Activated T-cell treated with anti-CD3 and anti-CD28 coated beads for 48 hours (primary cell): ENCODE data around the gene SERPINB4.

Experiments used
- DNase-seq: peaks from one replicate; pipeline ENCODE4 v3.0.0-alpha.2; 2020; ENCODE audit warnings: low read depth

SERPINB4 gene

DNA sequence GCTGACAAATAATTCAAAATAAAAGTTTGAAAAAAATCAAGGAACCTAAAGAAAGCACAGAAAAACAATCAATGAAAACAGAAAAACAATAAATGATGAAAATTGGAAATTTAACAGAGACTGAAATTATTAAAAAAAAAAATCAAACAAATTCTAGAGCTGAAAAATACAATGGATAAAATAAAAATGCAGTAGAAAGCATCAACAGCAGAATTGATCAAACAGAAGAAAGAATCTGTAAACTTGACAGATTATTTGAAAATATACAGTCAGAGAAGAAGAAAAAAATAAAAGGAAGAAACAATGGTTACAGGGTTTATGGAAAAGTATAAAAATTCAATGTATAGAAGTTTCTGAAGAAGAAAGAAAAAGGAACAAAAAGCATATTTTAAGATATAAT is 16.2 kb downstream of the SERPINB4 start:
- DNase-seq: no peak

DNA sequence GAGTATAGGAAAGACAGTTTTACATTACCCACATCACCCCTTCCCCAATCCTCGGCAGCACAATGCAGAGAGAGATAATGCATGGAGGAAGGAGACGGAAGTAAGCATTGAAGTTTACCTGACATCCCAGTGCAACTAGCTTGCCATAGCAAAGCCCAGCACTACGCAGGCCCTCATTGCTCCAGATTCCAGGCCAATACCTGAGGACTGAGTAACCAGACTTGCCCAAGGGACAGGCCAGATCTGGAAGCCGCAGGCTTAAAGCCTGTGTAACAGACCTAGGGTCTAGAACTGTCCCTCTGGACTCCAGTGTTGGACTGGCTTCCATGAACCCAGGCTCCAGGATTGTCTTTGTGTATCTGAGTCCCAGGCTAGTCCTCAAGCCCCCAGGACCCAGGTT is 17.6 kb downstream of the SERPINB4 start:
- no peak for DNase-seq

DNA sequence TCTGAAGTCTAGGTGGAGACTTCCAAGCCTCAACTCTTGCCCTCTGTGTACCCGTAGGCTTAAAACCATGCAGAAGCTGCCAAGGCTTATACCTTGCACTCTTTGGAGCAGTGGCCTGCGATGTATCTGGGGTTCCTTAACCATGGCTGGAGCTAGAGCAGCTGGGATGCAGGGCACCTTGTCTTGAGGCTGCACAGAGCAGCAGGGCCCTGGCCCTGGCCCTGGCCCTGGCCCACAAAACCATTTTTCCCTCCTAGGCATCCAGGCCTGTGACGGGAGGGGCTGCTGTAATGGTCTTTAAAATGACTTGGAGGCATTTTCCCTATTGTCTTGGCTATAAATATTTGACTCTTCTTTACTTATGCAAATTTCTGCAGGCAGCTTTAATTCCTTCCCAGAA is 19.2 kb downstream of the SERPINB4 start:
- DNase-seq: no peak

DNA sequence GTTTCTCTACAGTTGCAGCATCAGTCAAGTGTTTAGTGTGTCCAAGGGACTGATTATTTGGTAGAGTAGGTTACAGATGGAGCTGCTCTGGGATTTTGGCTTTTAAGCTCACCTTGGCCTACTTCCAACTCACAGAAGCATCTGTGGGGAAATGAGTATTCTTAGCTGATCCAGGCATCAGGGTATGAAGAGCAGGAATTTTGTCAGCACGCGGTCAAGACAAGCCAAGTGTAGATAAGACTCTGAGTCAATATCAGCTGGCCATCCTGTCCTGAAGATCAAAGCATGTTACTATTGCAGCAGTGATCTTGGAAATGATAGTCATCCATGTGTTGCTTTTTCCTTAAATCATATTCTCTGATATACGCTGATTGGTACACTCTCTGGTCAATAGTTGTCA is 24.4 kb downstream of the SERPINB4 start:
- DNase-seq: no peak

DNA sequence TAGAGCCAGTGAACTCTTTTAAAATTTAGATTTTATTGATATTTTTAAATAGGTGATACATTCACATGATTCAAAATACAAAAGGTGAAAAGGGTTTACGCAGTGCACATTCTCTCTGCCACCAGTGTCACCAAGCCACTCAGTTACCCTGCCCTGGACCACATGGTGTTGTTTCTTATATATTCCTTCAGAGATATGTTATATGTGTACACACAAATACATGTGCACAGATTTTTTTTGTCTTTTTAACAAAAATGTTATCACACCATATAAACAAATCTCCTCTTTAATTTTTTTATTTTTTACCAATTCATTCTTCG is 26.2 kb downstream of the SERPINB4 start:
- DNase-seq: no peak

DNA sequence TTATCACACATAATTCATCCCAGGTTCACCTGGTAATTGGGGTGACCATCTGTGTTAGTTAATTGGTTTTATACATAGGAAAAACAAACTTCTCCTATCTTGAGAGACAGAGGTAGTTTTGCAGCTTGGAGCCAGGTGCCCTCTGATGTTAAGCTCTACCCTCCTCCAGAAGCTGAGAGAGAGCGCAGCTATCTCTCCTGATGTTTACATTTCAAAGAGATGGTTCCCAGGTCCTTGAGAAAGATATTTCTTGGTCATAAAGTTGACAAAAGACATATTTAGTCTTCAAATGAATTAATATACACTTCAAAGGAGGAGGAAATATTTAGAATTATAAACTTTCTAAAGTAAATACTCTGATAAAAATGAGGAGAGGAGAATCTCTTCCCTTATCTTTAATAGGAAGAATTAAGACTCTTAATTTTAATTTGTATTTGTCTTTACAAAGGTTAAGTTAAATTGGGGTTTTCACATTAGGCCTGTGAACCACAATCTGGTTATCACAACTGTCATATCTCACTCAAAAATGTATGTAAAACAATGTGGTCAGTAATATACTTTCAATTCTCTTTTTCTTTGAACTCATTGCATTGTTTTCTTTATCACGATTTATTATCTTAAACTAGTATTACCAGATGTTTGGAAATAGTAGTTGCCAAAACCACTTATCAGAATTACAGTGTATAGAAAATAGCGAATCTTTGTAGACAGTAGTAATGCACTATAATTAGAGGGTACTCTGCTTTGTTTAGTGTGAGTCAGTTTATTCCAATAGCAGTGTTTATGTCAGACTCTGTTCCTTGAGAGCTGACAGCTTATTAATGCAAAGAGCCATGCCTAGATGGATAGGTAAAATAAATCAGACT is 26.8 kb downstream of the SERPINB4 start:
- no peak for DNase-seq

DNA sequence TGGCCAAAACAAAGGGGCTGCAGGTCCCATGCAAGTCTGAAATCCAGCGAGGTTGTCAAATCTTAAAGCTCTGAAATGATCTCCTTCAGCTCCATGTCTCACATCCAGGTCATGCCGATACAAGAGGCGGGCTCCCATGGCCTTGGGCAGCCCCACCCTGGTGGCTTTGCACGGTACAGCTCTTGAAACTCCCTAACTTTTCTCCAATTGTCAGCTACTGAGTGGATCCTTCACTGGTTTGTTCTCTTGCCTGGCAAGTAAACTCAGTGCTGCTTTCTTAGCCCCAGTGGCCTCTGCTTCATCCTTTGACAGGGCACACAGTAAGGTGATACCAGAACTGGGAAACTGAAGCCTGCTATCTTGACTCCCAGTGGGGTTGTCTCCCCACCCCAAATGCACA is 30.6 kb downstream of the SERPINB4 start:
- no peak for DNase-seq

DNA sequence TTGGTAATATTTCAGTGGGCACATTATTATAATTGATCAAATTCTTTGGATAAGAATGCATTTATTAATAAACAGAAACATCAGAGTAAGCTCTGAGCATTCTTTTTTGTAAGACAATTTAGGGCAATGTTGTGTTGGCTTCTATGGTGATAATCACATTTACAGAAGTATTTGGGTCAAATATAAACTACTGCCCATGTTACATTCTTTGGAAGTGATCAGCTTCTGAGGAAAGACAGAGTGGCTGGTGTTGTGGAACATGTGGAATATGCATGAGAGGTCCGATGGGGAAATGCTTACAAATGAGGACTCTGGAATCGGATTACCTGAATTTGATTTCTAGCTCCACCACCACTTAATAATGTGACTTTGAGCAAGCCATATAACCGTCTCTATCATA is 37.5 kb downstream of the SERPINB4 start:
- no peak for DNase-seq

DNA sequence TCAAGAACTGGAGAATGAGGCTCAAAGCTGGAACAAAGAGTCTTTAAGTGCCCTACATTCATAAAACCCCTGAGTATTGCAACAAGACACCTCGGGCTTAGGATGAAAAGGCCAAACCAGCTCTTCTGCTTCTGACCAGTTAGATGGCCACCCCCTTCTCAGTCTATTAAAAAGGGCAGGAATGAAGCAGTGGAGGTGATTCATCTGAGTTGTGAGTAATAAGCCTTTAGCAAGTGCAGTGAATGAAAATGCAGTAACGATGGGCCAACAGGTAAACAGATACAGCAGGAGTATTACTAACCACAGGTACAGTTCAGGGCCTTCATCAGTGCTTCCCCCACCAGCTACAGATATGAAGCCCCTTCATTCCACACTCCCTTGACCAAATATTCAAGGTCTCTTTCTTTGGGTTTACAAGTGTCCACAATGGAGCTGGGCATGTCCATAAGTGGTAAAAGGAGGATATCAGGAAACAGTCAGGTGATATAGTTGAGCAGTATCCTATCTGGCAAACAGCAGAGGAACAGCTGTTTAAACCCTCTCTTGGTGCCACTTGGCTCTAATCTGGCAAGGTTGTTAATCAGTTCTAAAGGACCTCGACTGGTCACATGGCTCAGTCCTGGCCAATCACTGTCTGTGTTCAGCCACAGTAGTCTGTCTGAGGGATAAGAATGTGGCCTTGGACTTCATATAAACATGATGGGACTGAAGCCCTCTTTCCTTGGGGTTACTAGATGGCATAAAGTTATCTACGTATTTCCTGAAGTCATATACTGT is 39.1 kb downstream of the SERPINB4 start:
- no peak for DNase-seq

DNA sequence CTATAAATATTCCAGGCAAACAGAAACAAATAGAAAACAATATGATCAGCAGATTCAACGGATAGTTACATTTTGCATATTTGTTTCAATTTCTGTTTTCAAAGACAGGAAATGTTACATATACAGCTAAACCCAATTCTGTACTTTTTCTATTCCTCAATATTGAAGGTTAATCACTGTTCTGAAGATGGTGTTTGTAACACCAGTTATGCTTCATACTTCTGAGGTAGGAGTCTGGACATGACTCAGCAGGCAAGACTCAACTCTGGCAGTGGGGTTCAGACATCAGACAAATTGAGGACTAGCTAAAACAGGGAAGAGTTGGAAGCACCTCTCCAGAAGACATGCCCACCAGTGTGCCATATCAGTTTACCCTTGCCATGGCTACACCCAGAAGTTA is 40.3 kb downstream of the SERPINB4 start:
- DNase-seq: no peak

DNA sequence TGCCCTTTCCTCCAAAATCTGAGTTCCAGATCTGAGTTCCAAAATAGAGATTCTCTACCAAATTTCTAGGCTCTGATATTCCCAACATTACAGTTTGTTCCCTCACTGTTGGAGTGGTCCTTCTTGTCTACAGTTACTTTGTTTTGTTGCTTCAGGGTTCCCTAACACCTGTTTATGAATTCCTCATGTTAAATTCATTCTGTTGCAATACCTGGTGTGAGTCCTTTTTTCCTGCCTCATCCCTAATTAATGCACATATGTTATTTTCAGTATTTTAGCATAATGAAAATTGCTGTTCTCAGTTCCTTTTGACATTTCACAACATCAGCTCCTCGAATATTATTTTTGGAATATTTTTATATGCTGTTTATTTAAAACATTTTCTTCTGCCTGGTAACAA is 40.7 kb downstream of the SERPINB4 start:
- DNase-seq: no peak

DNA sequence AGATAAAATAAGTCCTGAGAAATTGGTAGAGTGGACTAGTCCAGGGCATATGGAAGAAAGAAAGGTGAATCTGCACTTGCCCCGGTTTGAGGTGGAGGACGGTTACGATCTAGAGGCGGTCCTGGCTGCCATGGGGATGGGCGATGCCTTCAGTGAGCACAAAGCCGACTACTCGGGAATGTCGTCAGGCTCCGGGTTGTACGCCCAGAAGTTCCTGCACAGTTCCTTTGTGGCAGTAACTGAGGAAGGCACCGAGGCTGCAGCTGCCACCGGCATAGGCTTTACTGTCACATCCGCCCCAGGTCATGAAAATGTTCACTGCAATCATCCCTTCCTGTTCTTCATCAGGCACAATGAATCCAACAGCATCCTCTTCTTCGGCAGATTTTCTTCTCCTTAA is 47.1 kb downstream of the SERPINB4 start:
- no peak for DNase-seq

DNA sequence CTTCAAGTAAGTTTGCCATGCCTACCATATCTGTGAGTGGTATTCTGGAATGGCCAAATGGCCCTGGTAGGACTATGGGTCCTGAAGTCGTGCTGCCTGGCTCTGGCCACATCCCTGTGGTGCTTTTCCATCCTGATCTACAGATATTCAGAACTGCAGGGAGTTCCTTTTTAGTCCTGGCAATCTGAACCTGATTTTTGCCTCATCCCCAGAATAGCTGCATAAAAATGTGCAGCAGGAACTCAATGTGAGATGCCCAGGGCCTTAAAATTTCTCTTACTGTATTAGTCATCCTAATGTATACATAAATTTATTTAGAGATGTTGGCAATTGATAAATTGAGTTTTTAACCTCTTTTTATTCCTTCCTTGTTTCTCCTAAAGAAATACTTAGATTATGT is 51.6 kb downstream of the SERPINB4 start:
- no peak for DNase-seq

DNA sequence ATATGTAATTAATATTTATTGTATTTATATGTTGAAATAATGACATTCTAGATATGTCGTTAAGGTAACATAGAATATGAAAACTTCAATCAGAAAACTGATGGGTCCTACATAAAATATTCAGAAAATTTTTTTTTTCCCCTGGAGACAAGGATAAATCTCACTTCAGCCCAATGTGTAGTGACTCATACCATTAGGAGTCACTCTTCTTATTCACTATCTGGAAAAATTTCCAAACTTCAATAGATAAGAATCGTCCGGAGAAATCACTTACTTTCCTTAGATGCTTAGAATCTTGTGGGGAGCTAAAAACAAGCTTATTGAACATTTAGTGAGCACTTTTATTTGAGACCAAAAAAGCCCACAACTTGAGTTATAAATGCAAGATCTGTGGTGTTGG is 52.3 kb downstream of the SERPINB4 start:
- DNase-seq: no peak

DNA sequence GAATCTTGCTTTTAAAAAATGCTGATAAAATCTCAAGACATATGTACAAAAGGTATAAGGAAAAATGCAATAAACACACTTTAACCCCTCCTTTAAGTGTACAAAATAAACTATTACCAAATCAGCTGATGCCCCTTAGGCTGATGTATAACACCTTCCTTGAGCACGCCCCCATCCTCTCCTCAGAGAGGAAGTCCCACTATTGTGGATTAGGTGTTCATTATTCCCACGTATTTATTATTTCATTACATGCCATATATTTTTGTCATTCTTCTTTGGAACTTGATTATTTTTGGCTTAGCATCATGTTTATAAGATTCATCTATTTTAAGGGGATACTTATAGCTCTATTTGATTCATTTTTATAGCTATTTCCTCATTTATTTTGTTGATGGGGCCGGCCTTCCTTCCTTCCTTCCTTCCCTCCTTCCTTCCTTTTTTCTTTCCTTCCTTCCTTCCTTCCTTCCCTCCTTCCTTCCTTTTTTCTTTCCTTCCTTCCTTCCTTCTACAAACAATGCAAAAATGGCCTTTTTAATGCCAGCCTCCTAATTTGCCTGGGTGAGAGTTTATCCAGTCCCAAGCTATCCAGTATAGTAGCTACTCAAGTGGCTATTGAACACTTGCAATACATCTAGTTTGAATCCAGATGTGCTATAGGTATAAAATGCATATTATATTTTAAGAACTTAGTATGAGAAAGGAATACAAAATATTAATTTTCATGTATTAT is 52.9 kb downstream of the SERPINB4 start:
- no peak for DNase-seq

DNA sequence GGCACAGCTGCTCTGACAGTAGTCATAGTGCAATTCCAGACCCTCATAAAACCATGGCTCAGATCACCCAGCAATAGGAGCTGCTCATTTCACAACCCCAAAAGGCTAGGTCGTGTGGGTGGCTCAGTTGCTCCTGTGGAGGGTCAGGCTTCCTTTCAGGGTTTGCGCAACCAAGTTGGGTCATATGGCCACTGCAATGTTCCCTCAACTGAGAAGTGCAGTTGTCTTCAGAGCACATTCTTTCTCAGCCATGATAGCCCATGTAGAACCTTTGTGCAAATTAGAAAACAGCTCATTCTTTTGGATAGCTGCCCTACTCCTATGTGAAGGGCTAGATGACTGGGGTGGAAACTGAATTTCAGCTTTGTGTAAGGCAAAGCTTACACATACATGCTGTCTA is 53.7 kb downstream of the SERPINB4 start:
- DNase-seq: no peak

DNA sequence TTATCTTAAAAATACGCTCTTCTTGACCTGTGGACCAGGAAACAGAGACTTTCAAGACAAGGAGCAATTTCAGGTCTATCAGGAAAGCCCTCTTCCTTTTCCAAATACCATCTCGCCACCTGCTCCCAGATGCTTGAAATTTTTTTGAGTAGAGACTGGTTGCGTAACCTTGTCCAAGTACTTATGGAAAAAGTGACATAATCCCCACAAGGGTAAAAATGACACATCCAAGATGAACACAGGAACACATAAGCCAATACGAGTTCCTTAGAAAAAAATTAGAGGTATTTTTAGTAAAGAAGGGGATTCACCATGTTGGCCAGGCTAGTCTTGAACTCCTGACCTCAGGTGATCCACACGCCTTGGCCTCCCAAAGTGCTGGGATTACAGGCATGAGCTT is 55.1 kb downstream of the SERPINB4 start:
- DNase-seq: no peak
